HG02884 (cell line): ENCODE data around the gene PDIK1L.

Source experiments
- ATAC-seq: cut with Tn5 transposase; IDR thresholded peaks from one replicate; pipeline ENCODE4 v1.9.1; 2021; ENCODE audit warnings: mild to moderate bottlenecking, moderate library complexity; ENCODE audit not compliant: unreplicated experiment

Gene PDIK1L

DNA sequence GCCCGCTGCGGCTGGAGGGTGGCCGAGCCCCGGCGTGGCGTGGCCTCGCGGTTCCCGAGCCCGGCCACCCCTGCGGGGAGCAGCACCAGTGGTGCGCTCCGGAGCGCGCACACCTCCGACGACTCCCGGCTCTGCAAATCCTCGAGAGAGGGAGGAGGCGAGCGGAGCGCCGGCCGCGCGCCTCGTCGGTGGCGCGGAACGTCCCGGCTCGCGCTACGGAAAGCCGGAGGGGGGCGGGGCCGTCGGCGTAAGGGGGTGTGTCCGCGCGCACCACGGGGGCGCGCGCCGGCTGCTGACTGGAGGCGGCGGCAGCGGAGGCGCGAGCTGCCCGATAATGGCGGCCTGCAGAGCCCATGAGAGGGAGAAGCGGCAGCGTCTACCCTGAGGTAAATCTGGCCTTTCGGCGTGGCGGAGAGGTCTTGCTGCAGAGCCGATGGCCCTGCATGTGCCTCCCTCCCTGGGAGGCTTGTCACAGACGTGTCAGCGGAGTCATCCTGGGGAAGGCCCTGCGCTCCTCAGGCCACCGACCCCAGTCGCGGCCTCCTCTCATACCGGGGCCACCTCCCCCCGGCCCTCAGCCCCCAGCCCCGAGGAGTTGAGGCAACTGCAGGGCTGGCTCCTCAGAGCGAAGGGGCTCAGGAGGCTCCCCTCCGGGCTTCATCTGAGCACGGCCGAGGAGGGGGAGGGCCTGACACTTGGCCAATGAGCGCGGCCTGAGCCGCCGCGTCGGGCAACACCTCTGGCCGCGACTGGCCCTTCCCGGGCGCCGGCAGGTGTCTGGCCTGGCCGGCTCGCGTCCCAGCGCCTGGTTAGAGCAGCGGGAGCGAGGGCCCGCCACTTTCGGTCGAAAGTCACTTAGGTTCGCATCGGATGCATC is at the start of gene PDIK1L:
PDIK1L (plus strand) TSS at position 295 of the 877 bp plus-strand sequence. CDS start 2,485 bp downstream, outside the sequence.
- ATAC-seq = peak; percentile 58

DNA sequence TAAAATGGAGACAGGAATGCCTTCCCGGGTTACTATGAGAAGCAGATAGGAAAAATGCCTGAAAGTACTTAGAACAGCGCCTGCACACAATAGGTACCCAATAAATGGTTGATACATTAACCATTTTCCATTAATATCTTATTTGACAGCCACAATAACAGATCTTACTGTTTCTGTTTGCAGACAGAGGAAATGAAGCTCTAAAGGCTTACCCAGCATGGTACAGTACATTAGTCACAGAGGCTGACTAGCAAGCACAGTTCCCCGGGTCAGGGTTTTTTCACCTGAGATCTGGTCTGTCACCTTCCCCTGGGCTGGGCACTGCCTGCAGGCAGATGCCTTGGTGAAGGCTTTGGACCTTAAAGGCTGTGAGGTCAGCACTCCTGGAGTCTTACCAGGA is 47.1 kb upstream of the PDIK1L start:
- no peak for ATAC-seq

DNA sequence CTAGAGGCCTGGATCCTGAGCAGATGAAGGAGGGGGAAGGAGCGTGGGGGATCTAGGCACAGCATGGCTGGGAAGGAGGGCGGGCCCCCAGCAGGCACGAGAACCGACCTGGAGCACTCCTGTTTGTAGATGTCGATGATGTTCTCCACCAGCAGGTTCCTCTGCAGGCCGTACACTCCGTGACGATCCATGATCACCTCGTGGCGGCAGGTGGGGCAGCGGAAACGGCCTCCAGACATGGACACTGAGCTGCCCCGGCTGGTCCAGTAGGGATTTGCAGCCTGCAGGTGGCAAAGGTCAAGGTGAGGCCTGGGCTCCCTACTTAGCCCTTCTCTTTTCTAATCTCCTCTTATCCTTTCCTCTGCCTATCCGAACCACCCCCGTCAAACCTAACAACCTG is 45.5 kb upstream of the PDIK1L start:
- ATAC-seq = no peak

DNA sequence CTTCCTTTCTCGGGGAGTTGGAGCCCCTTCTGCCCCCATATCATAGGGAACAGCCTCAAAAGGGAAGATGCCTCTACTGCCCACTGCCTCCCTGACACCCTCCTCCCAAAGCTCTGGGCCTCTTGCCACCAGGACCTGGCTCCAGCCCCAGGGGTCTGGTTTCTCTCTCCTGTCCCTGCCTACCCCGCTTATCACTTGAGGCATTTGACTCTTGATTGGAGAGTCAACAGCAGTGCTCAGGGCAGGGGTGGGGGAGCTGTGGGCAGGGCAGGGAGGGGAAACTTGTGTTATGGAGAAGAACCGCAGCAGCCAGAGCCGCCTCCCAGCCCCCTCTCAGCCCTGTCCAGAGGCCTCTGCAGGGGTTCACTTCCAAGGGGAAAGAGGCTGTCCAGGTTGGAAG is 44.8 kb upstream of the PDIK1L start:
- ATAC-seq = no peak

DNA sequence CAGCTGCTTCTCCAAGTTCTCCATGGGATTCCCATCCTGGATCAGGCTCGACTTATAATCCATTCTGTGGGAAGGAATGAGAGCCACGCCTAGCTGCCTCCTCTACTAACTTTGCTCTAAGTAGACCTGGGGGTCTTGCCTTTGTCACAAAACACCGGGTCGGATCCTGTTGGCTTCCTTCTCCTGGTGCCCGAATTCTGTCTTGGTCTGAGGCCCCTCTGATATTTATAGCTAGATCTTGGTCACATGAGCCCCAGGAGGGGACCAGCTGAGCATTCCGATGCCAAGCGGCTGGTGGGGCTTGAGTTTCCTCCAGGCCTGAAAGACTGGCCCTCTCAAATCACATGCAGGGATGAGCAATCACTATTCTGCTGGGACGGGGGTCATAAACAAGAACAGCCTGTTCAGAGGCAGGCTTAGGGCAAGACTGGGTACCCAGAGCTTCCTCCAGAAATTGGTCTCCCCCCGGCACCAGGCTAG is 44.2 kb upstream of the PDIK1L start, which contains the start of gene TRIM63:
TRIM63 (minus strand) TSS at position 199 of the 480 bp plus-strand sequence; CDS start at position 63, 136 bp downstream.
- no peak for ATAC-seq

DNA sequence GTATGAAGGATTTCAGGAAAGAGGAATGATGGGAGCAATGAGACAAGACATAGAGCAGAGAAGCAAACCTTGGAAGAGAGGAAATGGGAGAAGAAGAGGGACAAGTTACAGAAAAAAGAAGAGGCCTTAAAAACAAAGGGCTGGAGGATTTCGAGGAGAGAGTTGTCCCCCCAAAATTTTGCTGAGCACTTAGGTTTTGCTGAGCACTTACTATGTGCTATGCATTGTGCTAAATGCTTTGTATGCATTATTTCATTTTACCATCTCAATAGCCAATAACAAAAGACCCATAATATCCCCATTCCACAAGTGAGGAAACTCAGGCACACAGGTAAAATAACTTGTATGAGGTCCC is 41.7 kb upstream of the PDIK1L start:
- ATAC-seq = no peak

DNA sequence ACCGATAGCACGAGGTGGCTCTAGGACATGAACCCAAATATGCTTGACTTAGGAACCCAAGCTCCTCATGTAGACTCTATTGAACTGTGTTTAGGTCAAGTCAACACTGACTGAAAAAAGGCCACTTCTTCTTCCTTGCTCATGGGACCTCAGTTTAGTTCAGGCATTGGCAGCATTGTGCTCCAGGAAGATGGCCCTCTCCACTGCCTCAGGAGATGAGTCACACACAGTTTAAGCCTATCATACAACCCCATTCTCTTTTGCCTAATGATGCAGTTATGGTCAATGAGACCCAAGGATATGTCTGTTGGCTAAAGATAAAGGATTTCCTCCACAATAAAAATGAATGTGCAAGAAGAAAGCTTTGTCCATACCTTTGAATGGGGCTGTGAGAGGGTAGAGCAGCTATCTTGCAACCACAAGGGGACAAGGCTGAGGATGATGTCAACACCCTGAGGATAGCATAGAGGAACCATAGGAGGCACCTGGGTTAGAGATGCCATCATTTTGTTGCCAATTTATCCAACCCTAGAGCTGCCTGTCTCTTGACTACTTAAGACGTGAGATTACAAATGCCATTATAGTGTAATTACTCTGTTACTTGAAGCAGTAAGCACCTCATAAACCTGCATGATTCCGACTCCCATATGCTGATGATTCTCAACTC is 41.2 kb upstream of the PDIK1L start:
- no peak for ATAC-seq

DNA sequence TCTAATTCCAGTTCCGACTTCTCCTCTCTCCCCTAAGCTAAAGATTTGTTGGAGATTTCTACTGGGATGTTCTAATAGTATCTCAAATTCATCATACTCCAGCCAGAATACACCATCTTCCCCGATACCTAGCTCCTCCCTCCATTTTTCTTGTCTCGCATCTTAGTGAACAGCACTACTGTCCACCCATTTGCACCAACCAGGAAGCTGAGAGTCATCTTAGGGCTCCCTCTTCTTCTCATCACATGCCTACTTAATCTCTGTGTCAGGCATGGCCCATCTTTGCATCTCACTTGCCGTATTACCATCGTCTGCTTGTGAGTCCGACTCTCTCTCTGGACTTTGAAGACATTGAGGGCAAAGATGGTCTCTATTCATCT is 40.7 kb upstream of the PDIK1L start:
- no peak for ATAC-seq

DNA sequence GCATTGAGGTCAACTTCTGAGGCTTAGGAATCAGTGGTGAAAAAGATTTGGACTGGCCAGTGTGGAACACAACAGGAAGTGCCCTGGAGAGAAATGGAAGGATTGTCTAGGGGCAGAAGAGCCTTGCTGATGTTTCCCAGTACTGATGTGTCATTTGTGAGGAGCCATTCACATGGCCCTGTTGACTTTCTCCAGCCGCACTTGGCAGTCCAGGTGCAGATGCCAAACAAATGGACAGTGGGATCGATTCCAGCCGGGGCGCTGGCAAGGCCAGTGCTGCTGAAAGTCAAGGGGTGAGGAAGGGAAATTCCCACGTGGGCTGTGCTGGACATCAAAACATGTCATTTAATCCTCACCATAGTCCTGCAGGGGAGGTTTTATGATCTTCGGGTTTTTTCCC is 39.3 kb upstream of the PDIK1L start:
- ATAC-seq = no peak

DNA sequence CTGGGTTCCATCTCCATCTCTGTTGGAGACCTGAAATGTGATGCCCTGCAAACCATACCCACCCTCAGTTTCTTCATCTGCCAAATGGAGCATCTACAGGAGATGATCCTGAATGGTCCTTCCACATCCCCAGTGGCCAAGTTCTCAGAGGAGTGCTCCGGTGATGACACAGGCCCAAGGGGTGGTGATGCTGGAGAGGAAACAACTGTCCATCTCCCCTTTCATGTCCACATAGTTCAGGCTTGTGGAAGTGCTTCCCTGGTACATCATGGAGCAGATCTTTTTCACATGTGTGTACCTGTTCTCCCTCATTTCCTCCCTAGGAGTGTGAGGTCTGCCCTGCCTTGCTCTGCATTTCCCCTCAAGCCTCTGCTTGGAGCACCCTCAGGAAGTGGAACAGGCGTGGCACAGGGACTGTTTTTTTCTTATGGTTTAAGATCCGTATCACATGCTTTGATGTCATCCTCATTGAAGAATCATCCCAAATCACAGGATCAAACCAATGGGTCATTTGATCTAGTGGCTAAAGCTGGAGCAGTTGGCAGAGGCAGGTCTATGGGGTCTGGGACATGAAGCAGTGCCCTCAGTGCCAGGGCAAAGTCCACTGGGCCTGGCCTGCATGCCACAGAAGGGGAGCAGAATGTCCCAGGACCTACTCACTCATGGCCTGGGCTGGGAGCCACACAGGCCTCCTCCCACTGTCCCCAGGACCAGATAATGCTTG is 36.0 kb upstream of the PDIK1L start:
- no peak for ATAC-seq

DNA sequence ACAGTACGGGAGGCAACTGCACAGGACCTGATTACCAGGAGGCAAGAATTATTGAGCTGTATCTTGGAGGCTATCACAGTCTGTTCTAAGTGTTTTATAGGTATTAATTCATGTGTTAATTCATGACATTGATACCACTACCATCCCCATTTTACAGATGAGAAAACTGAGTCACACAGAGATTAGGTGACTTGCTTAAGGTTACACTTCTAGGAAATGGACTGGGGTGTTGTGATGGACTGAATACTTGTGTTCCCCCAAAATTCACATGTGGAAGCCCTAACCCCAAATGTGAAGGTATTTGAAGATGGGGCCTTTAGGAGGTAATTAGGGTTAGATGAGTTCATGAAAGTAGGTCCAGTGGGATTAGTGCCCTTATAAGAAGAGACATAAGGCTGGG is 34.1 kb upstream of the PDIK1L start:
- ATAC-seq = no peak

DNA sequence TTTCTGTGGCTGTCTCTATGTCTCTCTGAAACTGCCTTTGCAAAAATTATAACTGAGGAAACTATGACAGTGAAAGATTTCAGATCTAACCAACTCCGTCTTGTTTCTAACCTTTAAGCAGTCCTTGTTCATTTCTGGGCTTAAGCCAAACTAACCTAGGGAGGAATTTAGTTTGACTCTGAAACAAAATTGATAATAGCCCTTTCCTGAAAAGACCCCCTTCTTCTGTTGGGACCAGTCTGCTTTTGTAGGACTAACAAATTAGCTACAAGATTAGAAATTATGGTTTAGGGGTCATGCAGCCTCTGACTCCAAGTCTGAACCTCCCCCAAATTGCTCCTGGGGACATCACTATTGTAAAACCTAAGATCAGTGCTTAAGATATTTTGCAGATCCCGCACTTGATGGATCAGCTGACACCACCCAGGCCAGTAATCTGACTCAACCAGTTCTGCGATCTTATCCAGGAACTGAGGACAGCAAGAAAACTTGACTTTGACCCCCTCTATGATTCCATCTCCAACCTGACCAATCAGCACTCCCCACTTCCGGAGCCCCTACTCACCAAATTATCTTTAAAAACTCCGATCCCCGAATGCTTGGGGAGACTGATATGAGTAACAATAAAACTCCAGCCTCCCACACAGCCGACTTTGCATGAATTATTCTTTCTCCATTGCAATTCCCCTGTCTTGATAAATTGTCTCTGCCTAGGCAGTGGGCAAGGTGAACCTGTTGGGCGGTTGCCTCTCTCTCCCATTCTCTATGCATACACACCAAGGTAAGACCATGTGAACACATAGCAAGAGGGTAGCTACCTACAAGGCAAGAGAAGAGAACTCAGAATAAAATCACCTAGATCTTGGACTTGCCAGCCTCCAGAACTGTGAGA is 33.1 kb upstream of the PDIK1L start:
- ATAC-seq = no peak

DNA sequence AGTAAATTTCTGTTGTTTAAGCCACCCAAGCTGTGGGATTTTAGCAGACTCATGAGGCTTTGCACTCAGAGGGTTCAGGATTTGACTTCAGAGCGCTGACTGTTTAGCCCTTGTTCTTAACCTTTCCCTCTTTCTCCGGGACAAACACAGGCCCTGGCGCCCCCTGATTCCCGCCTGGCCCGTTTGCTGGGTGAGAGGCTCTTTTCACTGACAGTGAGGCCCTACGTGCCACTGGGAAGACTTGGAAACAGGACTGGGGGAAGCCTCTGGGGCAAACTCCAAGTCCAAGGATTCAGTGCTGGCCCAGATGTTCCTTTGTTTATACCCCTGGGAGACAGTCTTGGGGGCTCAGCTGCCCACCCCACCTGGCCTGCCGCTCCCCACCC is 32.5 kb upstream of the PDIK1L start:
- no peak for ATAC-seq

DNA sequence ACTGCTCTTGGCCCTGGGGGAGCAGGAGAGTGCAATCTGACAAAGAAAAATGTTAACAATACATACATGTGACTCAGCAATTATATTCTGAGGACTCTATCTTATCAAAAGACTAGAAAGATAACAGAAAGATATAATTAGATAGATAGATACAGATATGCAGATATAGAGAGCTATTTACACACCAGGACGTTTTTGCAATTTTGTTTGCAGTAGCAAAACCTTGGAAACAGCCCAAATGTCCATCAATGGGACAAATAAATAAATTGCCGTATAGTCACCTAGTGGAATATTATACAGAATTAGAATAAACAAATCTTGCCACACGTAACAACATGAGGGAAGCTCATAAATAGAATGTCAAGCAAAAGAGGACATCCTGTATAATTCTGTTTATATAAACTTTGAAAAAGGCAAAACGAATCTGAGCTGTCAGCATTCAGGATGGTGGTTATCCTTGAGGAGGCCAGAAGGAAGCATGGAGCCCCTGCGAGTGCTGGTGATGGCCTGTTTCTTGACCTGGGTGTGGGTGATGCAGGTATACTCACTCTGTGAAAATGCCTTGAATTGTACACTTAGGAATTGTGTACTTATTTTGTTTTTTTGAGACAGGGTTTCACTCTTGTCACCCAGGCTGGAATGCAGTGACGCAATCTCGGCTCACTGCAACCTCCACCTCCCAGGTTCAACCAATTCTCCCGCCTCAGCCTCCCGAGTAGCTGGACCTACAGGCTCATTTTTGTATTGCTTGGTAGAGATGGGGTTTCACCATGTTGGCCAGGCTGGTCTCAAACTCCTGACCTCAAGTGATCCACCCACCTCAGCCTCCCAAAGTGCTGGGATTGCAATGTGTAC is 31.4 kb upstream of the PDIK1L start:
- ATAC-seq = no peak

DNA sequence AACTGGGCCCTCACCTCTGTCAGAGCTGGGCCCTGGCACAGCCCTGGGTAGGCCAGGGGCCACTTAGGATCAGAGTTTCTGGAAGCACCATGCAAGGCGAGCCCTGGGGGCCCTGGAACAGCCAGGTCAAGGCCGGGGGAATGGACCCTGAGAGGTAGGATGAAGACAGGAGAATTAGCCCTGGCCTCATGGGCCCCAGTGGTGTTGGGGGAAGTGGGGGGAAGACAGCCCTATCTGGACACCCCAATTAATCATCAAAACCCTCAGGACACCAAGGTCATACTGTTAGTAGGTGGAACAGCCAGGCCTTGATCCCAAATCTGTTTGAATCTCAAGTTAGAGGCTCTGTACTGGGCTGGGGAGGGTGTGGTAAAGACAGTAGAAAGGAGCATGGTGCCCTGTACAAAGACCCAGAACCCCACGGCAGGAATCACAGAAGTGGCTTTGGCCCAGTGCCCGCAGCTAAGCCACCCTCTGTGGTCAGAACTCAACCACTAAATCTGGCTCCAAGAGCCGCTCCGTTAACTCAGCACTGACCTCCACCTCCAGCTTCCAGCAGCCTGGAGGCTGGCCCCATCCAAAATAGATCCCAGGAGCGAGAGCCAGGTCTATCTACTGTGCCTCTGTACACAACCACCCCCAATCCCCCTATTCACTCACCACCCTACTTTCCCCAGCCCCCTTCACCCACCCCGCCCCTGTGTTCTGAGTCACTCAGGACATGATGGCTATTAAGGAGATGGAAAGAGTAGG is 30.2 kb upstream of the PDIK1L start:
- ATAC-seq = no peak

DNA sequence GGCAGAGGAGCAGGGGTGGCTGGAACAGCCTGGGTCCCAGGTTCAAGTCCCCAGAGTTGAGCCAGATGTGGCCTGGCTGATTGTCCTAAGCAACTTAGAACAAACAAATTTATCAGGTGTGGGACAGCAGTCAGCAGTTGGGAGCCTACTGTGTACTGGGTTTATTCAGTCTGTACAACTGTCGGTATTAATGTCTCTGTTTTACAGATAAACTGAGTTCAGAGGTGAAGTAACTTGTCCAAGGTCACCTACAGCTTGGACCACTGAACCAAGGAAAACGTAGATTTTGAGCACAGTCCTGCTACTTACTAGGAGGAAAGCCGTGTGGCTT is 29.6 kb upstream of the PDIK1L start:
- no peak for ATAC-seq

DNA sequence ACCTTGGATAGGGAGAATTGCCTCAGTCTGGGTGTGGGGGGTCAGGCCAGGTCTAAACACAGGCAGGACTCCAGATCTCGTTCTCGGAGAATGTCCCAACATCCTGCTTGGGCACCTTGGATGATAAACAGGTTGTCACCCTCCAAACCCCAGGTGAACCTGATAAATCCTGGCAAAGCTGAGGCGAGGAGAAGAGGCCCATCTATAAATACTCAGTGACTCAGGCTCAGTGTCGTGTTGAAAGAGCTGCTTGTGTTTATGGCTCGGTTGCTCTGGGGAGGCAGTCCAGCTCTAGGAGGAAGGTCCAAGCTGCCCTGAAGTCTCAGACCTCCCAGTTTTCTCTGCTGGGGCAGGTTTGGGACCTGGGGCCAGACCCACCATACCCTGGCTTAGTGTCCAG is 28.4 kb upstream of the PDIK1L start:
- no peak for ATAC-seq

DNA sequence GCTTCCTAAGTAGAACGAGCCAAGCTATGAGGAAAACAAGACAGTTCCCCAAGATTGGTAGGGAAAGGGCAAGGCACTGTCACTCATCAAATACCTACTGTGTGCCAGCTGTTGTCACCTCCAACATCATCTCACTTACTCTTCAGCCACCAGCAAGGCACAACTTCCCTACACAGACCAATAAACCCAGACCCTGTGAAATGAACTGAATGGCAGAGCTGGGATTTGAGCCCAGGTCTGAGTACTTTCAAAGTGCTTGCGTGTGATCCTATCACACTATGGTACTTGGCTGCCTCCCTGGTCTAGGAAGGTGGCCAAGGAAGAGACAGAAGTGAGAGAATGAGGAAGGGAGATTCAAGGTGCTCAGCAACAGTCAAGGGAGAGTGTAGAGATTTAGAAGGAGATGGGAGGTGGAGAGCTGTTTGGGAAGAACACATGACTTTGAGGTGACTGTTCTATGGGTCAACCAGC is 27.5 kb upstream of the PDIK1L start:
- ATAC-seq = no peak

DNA sequence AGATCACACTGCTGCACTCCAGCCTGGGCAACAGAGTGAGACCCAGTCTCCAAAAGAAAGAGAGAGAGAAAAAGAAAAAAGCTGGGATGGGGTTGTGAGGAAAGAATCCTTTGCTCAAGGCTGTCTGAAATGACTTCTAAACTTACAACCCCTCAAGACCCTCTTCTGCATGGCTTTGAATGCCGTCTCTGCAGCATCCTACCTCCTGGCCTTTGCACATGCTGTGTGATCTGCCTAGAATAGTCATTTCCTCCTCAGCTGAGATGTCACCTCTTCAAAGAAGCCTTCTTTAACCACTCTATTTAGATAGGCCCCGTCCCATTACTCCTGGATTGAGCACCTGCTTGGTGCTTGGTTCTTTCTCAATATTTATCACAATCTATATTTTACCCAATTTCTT is 26.8 kb upstream of the PDIK1L start:
- no peak for ATAC-seq
